GM23338 (cell line): ENCODE data around the gene MPL. TPM values are rescaled to one million over a fixed set of nuclear protein-coding genes. Genes with fewer than 3 reads are reported as not detected.

Experiments
- ATAC-seq: fragments of 200-7000 bp; cut with Tn5 transposase; 3 replicates; pipeline ENCODE4 v1.9.1; 2020
- DNase-seq: peaks from one replicate; pipeline ENCODE4 v3.0.0-alpha.2; 2015; ENCODE audit warnings: low spot score
- H2AFZ ChIP-seq: fragments of 200-600 bp; sonication (generic); 2 replicates; pipeline ENCODE4 v1.8.0; 2016; ENCODE audit warnings: antibody characterized with exemption, mild to moderate bottlenecking, moderate library complexity
- H3F3A ChIP-seq: fragments of 200-600 bp; sonication (generic); replicated peaks from 2 replicates; pipeline ENCODE4 v1.8.0; 2017; ENCODE audit warnings: antibody characterized with exemption, mixed run types, low read depth
- H3K27ac ChIP-seq: fragments of 200-600 bp; sonication (generic); 2 replicates; pipeline ENCODE4 v1.6.1; 2016; ENCODE audit warnings: low read depth
- H3K27me3 ChIP-seq: fragments of 200-600 bp; sonication (generic); 2 replicates; pipeline ENCODE4 v1.8.0; 2016; ENCODE audit warnings: mild to moderate bottlenecking, mixed run types, moderate library complexity; ENCODE audit not compliant: insufficient read depth
- H3K36me3 ChIP-seq: fragments of 200-600 bp; sonication (generic); 2 replicates; pipeline ENCODE4 v1.8.0; 2016; ENCODE audit warnings: mild to moderate bottlenecking; ENCODE audit not compliant: insufficient read depth
- H3K4me1 ChIP-seq: fragments of 200-600 bp; sonication (generic); 2 replicates; pipeline ENCODE4 v1.8.0; 2016; ENCODE audit warnings: mild to moderate bottlenecking, moderate library complexity; ENCODE audit not compliant: insufficient read depth
- H3K4me2 ChIP-seq: fragments of 200-600 bp; sonication (generic); 2 replicates; pipeline ENCODE4 v1.7.1; 2017; ENCODE audit warnings: mixed run types
- H3K4me3 ChIP-seq: fragments of 200-600 bp; sonication (generic); 2 replicates; pipeline ENCODE4 v1.6.1; 2016; ENCODE audit warnings: mixed run types
- H3K79me2 ChIP-seq: fragments of 200-600 bp; sonication (generic); replicated peaks from 2 replicates; pipeline ENCODE4 v1.8.0; 2017; ENCODE audit warnings: mild to moderate bottlenecking; ENCODE audit not compliant: insufficient read depth
- H3K9me2 ChIP-seq: fragments of 200-600 bp; sonication (generic); 2 replicates; pipeline ENCODE4 v1.8.0; 2017; ENCODE audit not compliant: insufficient read depth
- H4K20me1 ChIP-seq: fragments of 200-600 bp; sonication (generic); replicated peaks from 2 replicates; pipeline ENCODE4 v1.8.0; 2017; ENCODE audit warnings: mild to moderate bottlenecking; ENCODE audit not compliant: insufficient read depth
- H3K27ac Mint-ChIP-seq: 2 replicates; pipeline ENCODE4 v1.8.0; 2020; ENCODE audit warnings: inconsistent platforms, mild to moderate bottlenecking, moderate library complexity, mixed read lengths
- H3K27me3 Mint-ChIP-seq: 3 replicates; pipeline ENCODE4 v1.8.0; 2022; ENCODE audit warnings: low read depth, mild to moderate bottlenecking, moderate library complexity, mixed read lengths, inconsistent platforms; ENCODE audit not compliant: insufficient read depth, poor library complexity
- H3K36me3 Mint-ChIP-seq: 3 replicates; pipeline ENCODE4 v1.8.0; 2021; ENCODE audit warnings: low read depth, mild to moderate bottlenecking, inconsistent platforms, moderate library complexity, mixed read lengths
- H3K4me1 Mint-ChIP-seq: 3 replicates; pipeline ENCODE4 v1.8.0; 2020; ENCODE audit warnings: mild to moderate bottlenecking, inconsistent platforms, mixed read lengths
- H3K4me3 Mint-ChIP-seq: 3 replicates; pipeline ENCODE4 v1.8.0; 2021; ENCODE audit warnings: moderate library complexity, mild to moderate bottlenecking, inconsistent platforms, mixed read lengths
- H3K9me3 Mint-ChIP-seq: 3 replicates; pipeline ENCODE4 v1.8.0; 2020; ENCODE audit warnings: moderate library complexity, mild to moderate bottlenecking, inconsistent platforms, mixed read lengths
- CREB1 ChIP-seq: fragments of 250-450 bp; sonication (Bioruptor Pico); IDR thresholded peaks from 2 replicates; pipeline ENCODE4 v1.5.0; 2020; ENCODE audit warnings: low read depth, mild to moderate bottlenecking, moderate library complexity
- CTCF ChIP-seq, 2 experiments: fragments of 200-600 bp in 1 of 2; sonication (generic) in 1 of 2; conservative IDR thresholded peaks; 2 replicates each; pipeline versions ENCODE4 v1.5.1 to v1.6.1; 2016 to 2017; ENCODE audit warnings: antibody characterized with exemption in 2 of 2, low read depth in 2 of 2, mild to moderate bottlenecking in 2 of 2, moderate library complexity in 1 of 2
- ETS1 ChIP-seq: IDR thresholded peaks from 2 replicates; pipeline ENCODE4 v1.6.1; 2016; ENCODE audit warnings: antibody characterized with exemption
- EZH2 ChIP-seq: fragments of 200-600 bp; sonication (generic); IDR thresholded peaks from one replicate; pipeline ENCODE4 v1.8.0; 2017; ENCODE audit warnings: antibody characterized with exemption, mild to moderate bottlenecking, low read depth; ENCODE audit not compliant: unreplicated experiment
- EZH2phosphoT487 ChIP-seq: fragments of 200-600 bp; sonication (generic); IDR thresholded peaks from one replicate; pipeline ENCODE4 v1.8.1; 2018; ENCODE audit warnings: antibody characterized with exemption; ENCODE audit not compliant: unreplicated experiment
- JUNB ChIP-seq: IDR thresholded peaks from one replicate; pipeline ENCODE4 v1.6.1; 2016; ENCODE audit warnings: antibody characterized with exemption; ENCODE audit not compliant: unreplicated experiment
- NANOG ChIP-seq: IDR thresholded peaks from 2 replicates; pipeline ENCODE4 v1.6.1; 2016; ENCODE audit warnings: antibody characterized with exemption, borderline replicate concordance
- POLR2AphosphoS5 ChIP-seq: IDR thresholded peaks from 2 replicates; pipeline ENCODE4 v1.6.1; 2016; ENCODE audit warnings: antibody characterized with exemption, low read depth
- REST ChIP-seq: IDR thresholded peaks from one replicate; pipeline ENCODE4 v1.6.1; 2018; ENCODE audit warnings: antibody characterized with exemption; ENCODE audit not compliant: unreplicated experiment
- STAT1 ChIP-seq: IDR thresholded peaks from one replicate; pipeline ENCODE4 v1.6.1; 2016; ENCODE audit warnings: antibody characterized with exemption; ENCODE audit not compliant: unreplicated experiment
- ZNF114 ChIP-seq: fragments of 250-450 bp; sonication (Bioruptor Pico); IDR thresholded peaks from 2 replicates; pipeline ENCODE4 v1.5.0; 2020; ENCODE audit warnings: mild to moderate bottlenecking, moderate library complexity
- ZNF331 ChIP-seq: fragments of 250-450 bp; sonication (Bioruptor Pico); IDR thresholded peaks from 2 replicates; pipeline ENCODE4 v1.5.0; 2020; ENCODE audit warnings: low read depth, mild to moderate bottlenecking, moderate library complexity
- ZNF462 ChIP-seq: fragments of 250-450 bp; sonication (Bioruptor Pico); IDR thresholded peaks from 2 replicates; pipeline ENCODE4 v1.5.0; 2020; ENCODE audit warnings: mild to moderate bottlenecking, moderate library complexity
- polyA plus RNA-seq: library from polyadenylated mRNA; unstranded; fragments of >200 nt; fragmentation: Nextera tagmentation; extraction: Ambion mirVana; gene quantifications from 2 replicates; pipeline ENCODE4 v1.2.1, GENCODE V29; 2016
- total RNA-seq: library from RNA; depleted of rRNA; stranded (reverse); fragments of >200 nt; shearing (Covaris generic); gene quantifications from 2 replicates; pipeline ENCODE4 v1.2.3, GENCODE V29; 2014

MPL gene
- total and polyA plus RNA-seq, 2 experiments from 2014 or later: not detected

- Mint-ChIP-seq H3K9me3 (no peaks in the 10 kb centered on the region), H3K4me3 (peak overlapping the region; percentile 95; the same call in 1 of the 3 replicates), H3K4me1 (peaks cover 31% of the 10 kb centered on the region), H3K27me3 (peaks cover 22% of the 10 kb centered on the region), H3K27ac (no peak overlapping the region), H3K36me3 (peaks cover 34% of the 10 kb centered on the region)
- DNase-seq: no peak
- Histone ChIP-seq H4K20me1 (peaks cover 22% of the 10 kb centered on the region), H3K4me1 (peaks cover 19% of the 10 kb centered on the region), H3K4me3 (peak overlapping the region; percentile 91), H3F3A (peaks cover 16% of the 10 kb centered on the region), H3K27ac (no peak overlapping the region), H3K36me3 (peaks cover 27% of the 10 kb centered on the region), H3K9me2 (no peaks in the 10 kb centered on the region), H3K79me2 (peaks cover 37% of the 10 kb centered on the region), H3K27me3 (no peaks in the 10 kb centered on the region), H3K4me2 (peak overlapping the region; percentile 90; the same call in 1 of the 2 replicates), H2AFZ (no peak overlapping the region)
- TF ChIP-seq STAT1: no peak
- TF ChIP-seq EZH2phosphoT487: no peak
- no peak for TF ChIP-seq ZNF331 (CRISPR knock-in tag)
- TF ChIP-seq JUNB: no peak
- no peak for TF ChIP-seq NANOG
- no peak for TF ChIP-seq ETS1
- TF ChIP-seq POLR2AphosphoS5: no peak
- no peak for TF ChIP-seq CREB1 (CRISPR knock-in tag)
- no peak for TF ChIP-seq REST
- no peak for TF ChIP-seq CTCF (conservative IDR thresholded peaks at IDR 0.05; ENCODE audit: low read depth in 2 of 2)
- TF ChIP-seq ZNF462: no peak
- TF ChIP-seq ZNF114 (CRISPR knock-in tag): no peak
- no peak for TF ChIP-seq EZH2
- ATAC-seq: no peak
Measured at GRCh38 chr1:43357251-43357650, 19.6 kb downstream of the MPL start.
